Uterus (tissue), 2 donors: ENCODE data around the gene KIAA1328.

Source experiments
- POLR2A ChIP-seq, 2 donors: fragments of 450-650 bp; IDR thresholded peaks; one replicate each; pipeline ENCODE4 v1.6.1; 2016; ENCODE audit warnings: antibody characterized with exemption in 2 of 2, mild to moderate bottlenecking in 1 of 2, moderate library complexity in 1 of 2
- TF ChIP-seq, protein P1 (sequence below), 4 experiments: fragments of 200-600 bp in 2 of 4; fragments of 450-650 bp in 2 of 4; sonication (generic) in 2 of 4; IDR thresholded peaks; one replicate each; pipeline ENCODE4 v1.5.1; 2016 to 2019; ENCODE audit warnings: antibody characterized with exemption in 4 of 4, mild to moderate bottlenecking in 2 of 4, moderate library complexity in 1 of 4

DNA sequence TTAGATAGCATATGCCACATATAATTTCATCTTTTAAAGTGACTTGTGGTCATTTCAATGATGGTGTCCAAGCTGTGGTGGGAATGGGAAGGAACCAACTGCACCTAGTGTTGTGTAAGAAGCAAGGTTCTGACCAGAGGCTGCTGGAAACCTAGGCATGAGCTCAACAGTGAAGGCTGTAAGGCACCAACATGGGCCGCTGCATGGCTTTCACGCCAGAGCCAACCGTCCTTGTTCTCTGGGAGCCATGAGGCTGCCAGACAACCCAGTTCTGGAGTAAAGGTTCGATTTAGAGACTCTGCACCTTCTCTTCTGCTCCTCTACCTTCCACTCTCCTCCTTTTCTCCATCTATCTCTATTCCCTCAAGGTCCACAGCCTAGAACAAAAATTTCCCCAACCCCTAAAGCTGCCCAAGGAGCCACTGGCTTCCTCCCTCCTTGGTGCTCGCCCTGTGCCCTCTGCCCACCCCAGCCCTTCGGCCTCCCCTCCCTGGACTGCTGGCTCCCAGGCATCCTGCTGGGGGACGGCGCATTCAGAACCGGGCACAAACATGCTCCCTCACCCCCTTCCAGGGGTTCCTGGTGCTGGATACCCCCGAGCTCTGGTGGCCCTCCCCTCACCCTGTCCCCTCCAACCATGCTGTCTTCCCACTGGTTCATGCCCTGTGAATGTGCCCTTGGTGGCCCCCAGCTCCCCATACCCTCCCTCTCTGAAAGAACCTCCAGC, 431.6 kb downstream of the KIAA1328 start:
- no peak for TF ChIP-seq POLR2A (IDR thresholded peaks at IDR 0.05)
- TF ChIP-seq, protein P1, sequence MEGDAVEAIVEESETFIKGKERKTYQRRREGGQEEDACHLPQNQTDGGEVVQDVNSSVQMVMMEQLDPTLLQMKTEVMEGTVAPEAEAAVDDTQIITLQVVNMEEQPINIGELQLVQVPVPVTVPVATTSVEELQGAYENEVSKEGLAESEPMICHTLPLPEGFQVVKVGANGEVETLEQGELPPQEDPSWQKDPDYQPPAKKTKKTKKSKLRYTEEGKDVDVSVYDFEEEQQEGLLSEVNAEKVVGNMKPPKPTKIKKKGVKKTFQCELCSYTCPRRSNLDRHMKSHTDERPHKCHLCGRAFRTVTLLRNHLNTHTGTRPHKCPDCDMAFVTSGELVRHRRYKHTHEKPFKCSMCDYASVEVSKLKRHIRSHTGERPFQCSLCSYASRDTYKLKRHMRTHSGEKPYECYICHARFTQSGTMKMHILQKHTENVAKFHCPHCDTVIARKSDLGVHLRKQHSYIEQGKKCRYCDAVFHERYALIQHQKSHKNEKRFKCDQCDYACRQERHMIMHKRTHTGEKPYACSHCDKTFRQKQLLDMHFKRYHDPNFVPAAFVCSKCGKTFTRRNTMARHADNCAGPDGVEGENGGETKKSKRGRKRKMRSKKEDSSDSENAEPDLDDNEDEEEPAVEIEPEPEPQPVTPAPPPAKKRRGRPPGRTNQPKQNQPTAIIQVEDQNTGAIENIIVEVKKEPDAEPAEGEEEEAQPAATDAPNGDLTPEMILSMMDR (IDR thresholded peaks at IDR 0.05): no peak
